Omental fat pad (tissue), 4 donors: Measurements from ENCODE around the gene MED16. TPM values are rescaled to one million over a fixed set of nuclear protein-coding genes. Genes with fewer than 3 reads are reported as not detected.

Experiments used
- ATAC-seq: fragments of 150-250 bp; one replicate; pipeline ENCODE4 v1.9.1; 2016; ENCODE audit warnings: mild to moderate bottlenecking, moderate library complexity; ENCODE audit not compliant: low FRiP score
- DNase-seq: peaks from one replicate; pipeline ENCODE4 v3.0.0-alpha.2; 2019; ENCODE audit warnings: low spot score
- total RNA-seq, 4 donors: library from RNA; depleted of rRNA; stranded (reverse); fragments of >200 nt; gene quantifications; one replicate each; pipeline ENCODE4 v1.1.0, GENCODE V29; 2016
- TF ChIP-seq, protein P1 (sequence below), 3 donors: fragments of 450-650 bp; IDR thresholded peaks; one replicate each; pipeline ENCODE4 v1.5.1; 2016 to 2017; ENCODE audit warnings: antibody characterized with exemption in 3 of 3, mild to moderate bottlenecking in 3 of 3, moderate library complexity in 2 of 3

MED16 gene
- total RNA-seq, 4 donors from 2014 or later: 20.1 to 34.0 (median 24.5) TPM

DNA sequence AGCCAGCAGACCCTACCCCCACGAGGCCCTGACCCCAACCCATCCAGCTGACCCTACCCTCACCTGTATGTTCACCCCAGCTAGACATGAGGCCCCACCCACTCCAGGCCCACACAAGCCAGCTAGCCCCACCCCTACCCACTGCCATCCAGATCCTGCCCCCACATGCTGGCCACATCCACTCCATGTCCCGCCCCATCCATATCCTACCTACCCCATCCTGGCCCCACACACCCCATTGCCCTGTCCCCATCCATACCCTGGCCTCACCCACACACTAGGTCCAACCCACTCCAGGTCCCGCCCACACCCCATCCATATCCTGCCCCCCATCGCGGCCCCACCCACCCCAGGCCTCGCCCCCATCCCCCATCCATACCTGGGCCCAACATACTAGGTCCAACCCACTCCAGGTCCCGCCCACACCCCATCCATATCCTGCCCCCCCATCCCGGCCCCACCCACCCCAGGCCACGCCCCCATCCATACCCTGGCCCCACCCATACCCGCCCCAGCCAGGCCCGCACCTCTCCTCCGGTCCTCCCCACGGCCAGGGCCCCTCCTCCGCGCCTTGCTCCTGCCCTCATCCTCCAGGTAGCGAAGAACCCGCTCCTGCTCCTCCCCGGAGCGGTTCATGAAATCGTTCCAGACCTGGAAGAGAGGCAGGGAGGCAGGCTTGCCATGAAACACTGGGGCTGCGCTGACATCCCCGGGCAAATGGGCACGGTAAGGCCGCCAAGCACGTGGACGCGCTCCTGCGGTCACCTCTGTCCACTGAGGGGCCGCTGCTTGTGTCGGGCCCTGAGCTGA, 7.5 kb upstream of the MED16 start:
- TF ChIP-seq, protein P1, sequence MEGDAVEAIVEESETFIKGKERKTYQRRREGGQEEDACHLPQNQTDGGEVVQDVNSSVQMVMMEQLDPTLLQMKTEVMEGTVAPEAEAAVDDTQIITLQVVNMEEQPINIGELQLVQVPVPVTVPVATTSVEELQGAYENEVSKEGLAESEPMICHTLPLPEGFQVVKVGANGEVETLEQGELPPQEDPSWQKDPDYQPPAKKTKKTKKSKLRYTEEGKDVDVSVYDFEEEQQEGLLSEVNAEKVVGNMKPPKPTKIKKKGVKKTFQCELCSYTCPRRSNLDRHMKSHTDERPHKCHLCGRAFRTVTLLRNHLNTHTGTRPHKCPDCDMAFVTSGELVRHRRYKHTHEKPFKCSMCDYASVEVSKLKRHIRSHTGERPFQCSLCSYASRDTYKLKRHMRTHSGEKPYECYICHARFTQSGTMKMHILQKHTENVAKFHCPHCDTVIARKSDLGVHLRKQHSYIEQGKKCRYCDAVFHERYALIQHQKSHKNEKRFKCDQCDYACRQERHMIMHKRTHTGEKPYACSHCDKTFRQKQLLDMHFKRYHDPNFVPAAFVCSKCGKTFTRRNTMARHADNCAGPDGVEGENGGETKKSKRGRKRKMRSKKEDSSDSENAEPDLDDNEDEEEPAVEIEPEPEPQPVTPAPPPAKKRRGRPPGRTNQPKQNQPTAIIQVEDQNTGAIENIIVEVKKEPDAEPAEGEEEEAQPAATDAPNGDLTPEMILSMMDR (IDR thresholded peaks at IDR 0.05): no peak
- no peak for DNase-seq
- peak; percentile 2 for ATAC-seq

- DNase-seq (no peak), ATAC-seq (no peak)
- TF ChIP-seq, protein P1 (IDR thresholded peaks at IDR 0.05): no peak
Observed at GRCh38 chr19:900043-900301, 7.0 kb upstream of the MED16 start.

DNA sequence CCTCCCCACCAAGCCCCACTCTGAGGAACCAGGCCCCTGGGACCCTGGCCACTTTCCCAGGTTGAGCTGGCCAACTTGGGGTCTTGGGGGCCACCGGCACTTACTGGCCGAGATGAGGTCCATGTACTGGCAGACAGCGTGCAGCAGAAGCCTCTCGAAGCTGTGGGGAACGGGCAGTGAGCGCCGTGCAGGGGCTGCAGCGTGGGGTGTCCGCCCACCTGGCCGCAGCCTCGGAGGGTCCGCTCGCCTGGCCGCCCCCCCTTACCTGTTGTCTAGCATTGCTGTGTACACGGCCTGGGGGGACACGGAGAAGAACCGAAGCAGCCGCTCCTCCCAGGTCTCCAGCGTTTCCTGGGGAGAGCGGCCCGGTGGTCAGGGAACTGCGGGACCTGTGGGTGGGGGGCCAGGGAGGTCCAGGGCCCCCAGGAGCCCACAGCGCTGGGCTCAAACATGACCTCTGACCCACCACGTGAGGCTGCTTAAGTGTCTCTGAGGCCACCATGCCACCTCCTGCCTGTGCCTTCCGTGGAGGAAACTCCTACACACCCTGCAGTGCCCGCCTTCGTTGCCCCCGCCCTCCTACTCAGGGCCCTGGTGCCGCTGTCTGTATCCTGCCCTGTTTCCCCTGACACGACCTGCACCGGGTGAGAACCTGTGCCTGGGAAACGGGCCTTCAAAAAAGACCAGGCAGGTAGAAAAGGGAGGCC, 6.5 kb upstream of the MED16 start:
- TF ChIP-seq, protein P1 (IDR thresholded peaks at IDR 0.05): no peak

GRCh38 chr19:898663-899062, 5.7 kb upstream of the MED16 start:
- no peak for DNase-seq
- no peak for ATAC-seq

More for the DNA sequence above, 6.5 kb upstream of the MED16 start:
- no peak for ATAC-seq
- no peak for DNase-seq

GRCh38 chr19:897442-898039, 4.6 kb upstream of the MED16 start:
- DNase-seq: no peak
- TF ChIP-seq, protein P1 (IDR thresholded peaks at IDR 0.05): no peak
- ATAC-seq: no peak

More at GRCh38 chr19:898663-899062, 5.7 kb upstream of the MED16 start:
- TF ChIP-seq, protein P1 (IDR thresholded peaks at IDR 0.05): no peak

- no peak for DNase-seq
- TF ChIP-seq, protein P1 (IDR thresholded peaks at IDR 0.05): no peak
- no peak for ATAC-seq
Observed at GRCh38 chr19:896999-897398, 4.0 kb upstream of the MED16 start.
